Measurements from ENCODE around the gene FOXI1. TPM values are rescaled to one million over a fixed set of nuclear protein-coding genes. Genes with fewer than 3 reads are reported as not detected.

The FOXI1 gene
- polyA plus RNA-seq, 2 of the 4 experiments (the other 2 are of a cell fraction): not detected

DNA sequence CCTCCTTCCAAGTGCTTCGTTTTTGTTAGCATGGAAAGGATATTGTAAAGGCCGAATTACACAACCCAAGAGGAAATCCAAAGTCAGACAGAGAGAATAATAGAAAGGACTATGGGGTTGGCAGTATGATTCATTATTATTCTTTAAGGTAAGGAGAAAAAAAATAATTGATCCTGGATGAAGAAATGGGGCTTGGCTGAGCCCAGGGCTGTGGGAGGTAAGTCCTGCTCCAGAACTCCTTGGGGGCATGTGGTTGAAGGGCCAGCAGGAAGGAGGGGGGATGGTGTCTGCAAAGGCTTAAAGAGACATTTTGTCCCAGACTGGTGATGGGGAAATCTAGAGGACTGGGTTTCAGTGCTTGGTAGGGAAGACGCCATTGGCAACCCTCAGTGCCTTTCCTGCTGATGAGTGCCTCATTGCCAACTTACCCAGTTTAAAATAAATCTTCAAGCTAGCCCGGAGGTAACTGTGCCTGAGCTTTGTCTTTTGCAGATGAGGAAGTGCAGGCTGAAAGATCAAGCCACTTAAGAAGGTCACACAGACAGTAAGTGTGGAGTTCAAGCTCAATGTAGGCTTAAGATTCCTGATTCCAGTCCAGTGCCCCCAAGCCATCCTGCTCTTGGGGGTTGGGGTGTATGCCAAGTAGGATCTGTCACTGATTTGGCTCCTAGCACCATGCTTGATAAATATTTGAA, 30.2 kb downstream of the FOXI1 start:
- CTCF ChIA-PET: interaction anchor here (1.4 kb wide), 1 partner anchor 13 kb away, joined by 3 read pairs; no protein-coding TSS in a partner anchor
- peaks cover 10% of the 10 kb centered on the region; the same call in 1 of the 3 replicates for H3K4me1 ChIP-seq
- H3K4me3 ChIP-seq: no peak overlapping the region
- H3K4me2 ChIP-seq: no peak overlapping the region
- H3K27ac ChIP-seq: no peak overlapping the region; a peak in 1 of 6 replicates
- H3K9me3 ChIP-seq: no peaks in the 10 kb centered on the region
- FAIRE-seq: no peak
- WGBS (ENCODE audit: missing lambda C conversion rate): 55% methylated on average over 4 of the region's 4 CpGs
- no peak for ATAC-seq
- no peak for TF ChIP-seq NR3C1 (IDR thresholded peaks at IDR 0.05)
- TF ChIP-seq MYC (IDR thresholded peaks at IDR 0.05; ENCODE audit: borderline replicate concordance, low read length): no peak
- no peak for TF ChIP-seq CBX2 (IDR thresholded peaks at IDR 0.05; ENCODE audit: borderline replicate concordance, low read depth)
- no peak for TF ChIP-seq NFE2L2 (conservative IDR thresholded peaks at IDR 0.05; ENCODE audit: low read length)
- TF ChIP-seq GATA3 (IDR thresholded peaks at IDR 0.05; ENCODE audit: borderline replicate concordance): no peak
- TF ChIP-seq, protein P1, sequence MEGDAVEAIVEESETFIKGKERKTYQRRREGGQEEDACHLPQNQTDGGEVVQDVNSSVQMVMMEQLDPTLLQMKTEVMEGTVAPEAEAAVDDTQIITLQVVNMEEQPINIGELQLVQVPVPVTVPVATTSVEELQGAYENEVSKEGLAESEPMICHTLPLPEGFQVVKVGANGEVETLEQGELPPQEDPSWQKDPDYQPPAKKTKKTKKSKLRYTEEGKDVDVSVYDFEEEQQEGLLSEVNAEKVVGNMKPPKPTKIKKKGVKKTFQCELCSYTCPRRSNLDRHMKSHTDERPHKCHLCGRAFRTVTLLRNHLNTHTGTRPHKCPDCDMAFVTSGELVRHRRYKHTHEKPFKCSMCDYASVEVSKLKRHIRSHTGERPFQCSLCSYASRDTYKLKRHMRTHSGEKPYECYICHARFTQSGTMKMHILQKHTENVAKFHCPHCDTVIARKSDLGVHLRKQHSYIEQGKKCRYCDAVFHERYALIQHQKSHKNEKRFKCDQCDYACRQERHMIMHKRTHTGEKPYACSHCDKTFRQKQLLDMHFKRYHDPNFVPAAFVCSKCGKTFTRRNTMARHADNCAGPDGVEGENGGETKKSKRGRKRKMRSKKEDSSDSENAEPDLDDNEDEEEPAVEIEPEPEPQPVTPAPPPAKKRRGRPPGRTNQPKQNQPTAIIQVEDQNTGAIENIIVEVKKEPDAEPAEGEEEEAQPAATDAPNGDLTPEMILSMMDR (IDR thresholded peaks at IDR 0.05): no peak
- TF ChIP-seq ESRRA (IDR thresholded peaks at IDR 0.05; ENCODE audit: borderline replicate concordance, low read length): no peak
- no peak for TF ChIP-seq EHF (CRISPR knock-in tag; IDR thresholded peaks at IDR 0.05)
- no peak for TF ChIP-seq MAZ (IDR thresholded peaks at IDR 0.05; ENCODE audit: borderline replicate concordance, low read depth, low read length)
- no peak for TF ChIP-seq NPAS2 (CRISPR knock-in tag; IDR thresholded peaks at IDR 0.05; ENCODE audit: borderline replicate concordance)
- no peak for TF ChIP-seq TFCP2L1 (CRISPR knock-in tag; IDR thresholded peaks at IDR 0.05)
- TF ChIP-seq SREBF2 (IDR thresholded peaks at IDR 0.05): no peak
- TF ChIP-seq PHF8 (IDR thresholded peaks at IDR 0.05; ENCODE audit: borderline replicate concordance, low read depth): no peak
- no peak for TF ChIP-seq EHMT2 (IDR thresholded peaks at IDR 0.05; ENCODE audit: low read depth)
- TF ChIP-seq, protein P2, sequence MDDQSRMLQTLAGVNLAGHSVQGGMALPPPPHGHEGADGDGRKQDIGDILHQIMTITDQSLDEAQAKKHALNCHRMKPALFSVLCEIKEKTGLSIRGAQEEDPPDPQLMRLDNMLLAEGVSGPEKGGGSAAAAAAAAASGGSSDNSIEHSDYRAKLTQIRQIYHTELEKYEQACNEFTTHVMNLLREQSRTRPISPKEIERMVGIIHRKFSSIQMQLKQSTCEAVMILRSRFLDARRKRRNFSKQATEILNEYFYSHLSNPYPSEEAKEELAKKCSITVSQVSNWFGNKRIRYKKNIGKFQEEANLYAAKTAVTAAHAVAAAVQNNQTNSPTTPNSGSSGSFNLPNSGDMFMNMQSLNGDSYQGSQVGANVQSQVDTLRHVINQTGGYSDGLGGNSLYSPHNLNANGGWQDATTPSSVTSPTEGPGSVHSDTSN (IDR thresholded peaks at IDR 0.05): no peak
- no peak for TF ChIP-seq BCL3 (IDR thresholded peaks at IDR 0.05)
- no peak for TF ChIP-seq FOSB (CRISPR knock-in tag; IDR thresholded peaks at IDR 0.05)
- POLR2A ChIA-PET: no interaction called here
- no peak for DNase-seq (ENCODE audit: low read depth in 1 of 2, low spot score in 1 of 2)

- DNase-seq (ENCODE audit: low read depth in 1 of 2, low spot score in 1 of 2) (no peak), ATAC-seq (no peak), FAIRE-seq (no peak)
- Histone ChIP-seq H3K27ac (no peak overlapping the region; a peak in 1 of 6 replicates), H3K9me3 (no peaks in the 10 kb centered on the region), H3K4me1 (peaks cover 10% of the 10 kb centered on the region; the same call in 1 of the 3 replicates), H3K4me3 (no peak overlapping the region), H3K4me2 (no peak overlapping the region)
- ChIA-PET POLR2A (no interaction called here), CTCF (interaction anchor here (1.4 kb wide), 1 partner anchor 13 kb away, joined by 3 read pairs; no protein-coding TSS in a partner anchor)
- WGBS (ENCODE audit: missing lambda C conversion rate): 43% methylated on average over 3 of the region's 3 CpGs
- TF ChIP-seq HOXB5 (CRISPR knock-in tag; IDR thresholded peaks at IDR 0.05) (no peak), TP53 (CRISPR knock-in tag; IDR thresholded peaks at IDR 0.05) (no peak), RCOR1 (IDR thresholded peaks at IDR 0.05; ENCODE audit: low read depth, low read length) (no peak), TFCP2L1 (CRISPR knock-in tag; IDR thresholded peaks at IDR 0.05) (no peak), CHD2 (IDR thresholded peaks at IDR 0.05; ENCODE audit: low read length, partially characterized antibody) (no peak), BCL3 (IDR thresholded peaks at IDR 0.05) (no peak), CEBPB (IDR thresholded peaks at IDR 0.05) (no peak), POLR2A (IDR thresholded peaks at IDR 0.05; ENCODE audit: low read length) (no peak), HOXB13 (CRISPR knock-in tag; IDR thresholded peaks at IDR 0.05; ENCODE audit: low read depth) (no peak), KDM1A (IDR thresholded peaks at IDR 0.05; ENCODE audit: low read depth) (no peak), SMC3 (IDR thresholded peaks at IDR 0.05) (no peak), ZFP36 (IDR thresholded peaks at IDR 0.05; ENCODE audit: borderline replicate concordance, partially characterized antibody) (no peak), RNF2 (IDR thresholded peaks at IDR 0.05; ENCODE audit: borderline replicate concordance, low read depth) (no peak)
- TF ChIP-seq, protein P3, sequence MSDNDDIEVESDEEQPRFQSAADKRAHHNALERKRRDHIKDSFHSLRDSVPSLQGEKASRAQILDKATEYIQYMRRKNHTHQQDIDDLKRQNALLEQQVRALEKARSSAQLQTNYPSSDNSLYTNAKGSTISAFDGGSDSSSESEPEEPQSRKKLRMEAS (IDR thresholded peaks at IDR 0.05): no peak
- TF ChIP-seq, protein P4, sequence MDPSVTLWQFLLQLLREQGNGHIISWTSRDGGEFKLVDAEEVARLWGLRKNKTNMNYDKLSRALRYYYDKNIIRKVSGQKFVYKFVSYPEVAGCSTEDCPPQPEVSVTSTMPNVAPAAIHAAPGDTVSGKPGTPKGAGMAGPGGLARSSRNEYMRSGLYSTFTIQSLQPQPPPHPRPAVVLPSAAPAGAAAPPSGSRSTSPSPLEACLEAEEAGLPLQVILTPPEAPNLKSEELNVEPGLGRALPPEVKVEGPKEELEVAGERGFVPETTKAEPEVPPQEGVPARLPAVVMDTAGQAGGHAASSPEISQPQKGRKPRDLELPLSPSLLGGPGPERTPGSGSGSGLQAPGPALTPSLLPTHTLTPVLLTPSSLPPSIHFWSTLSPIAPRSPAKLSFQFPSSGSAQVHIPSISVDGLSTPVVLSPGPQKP (IDR thresholded peaks at IDR 0.05; ENCODE audit: low read depth, low read length): no peak
Observed at GRCh38 chr5:170136506-170136905, 30.8 kb downstream of the FOXI1 start.

Data from A549 (cell line).